Measurements from ENCODE around the gene UBXN4.
"Not testable (repeated sequence)": the region's sequence is repeated elsewhere in the genome, so short reads cannot be mapped to it uniquely, and the experiment has no call there.

The UBXN4 gene

GRCh38 chr2:135773319-135773718, 31.7 kb downstream of the UBXN4 start:
- DNase-seq, result no peak

GRCh38 chr2:135773917-135774316, 32.3 kb downstream of the UBXN4 start:
- DNase-seq, result no peak

- DNase-seq, result no peak
Observed at GRCh38 chr2:135775420-135775819, 33.8 kb downstream of the UBXN4 start.

- no peak for DNase-seq
Observed at GRCh38 chr2:135776367-135776766, 34.7 kb downstream of the UBXN4 start.

GRCh38 chr2:135782231-135782630, 40.6 kb downstream of the UBXN4 start:
- no peak for DNase-seq

- DNase-seq, result no peak
Observed at GRCh38 chr2:135783439-135783838, 41.8 kb downstream of the UBXN4 start.

GRCh38 chr2:135785032-135785431, 43.4 kb downstream of the UBXN4 start:
- no peak for DNase-seq

GRCh38 chr2:135786823-135787222, 45.2 kb downstream of the UBXN4 start:
- DNase-seq, result no peak

GRCh38 chr2:135790423-135790822, 48.8 kb downstream of the UBXN4 start:
- no peak for DNase-seq

- no peak for DNase-seq
Observed at GRCh38 chr2:135791418-135792190, 49.9 kb downstream of the UBXN4 start.

GRCh38 chr2:135792401-135793150, 50.9 kb downstream of the UBXN4 start:
- no peak for DNase-seq

- not testable (repeated sequence) for DNase-seq
Observed at GRCh38 chr2:135795641-135796040, 54.0 kb downstream of the UBXN4 start.

GRCh38 chr2:135796606-135797005, 55.0 kb downstream of the UBXN4 start:
- no peak for DNase-seq

- peak; percentile 49 for DNase-seq
Observed at GRCh38 chr2:135797497-135798274, 56.0 kb downstream of the UBXN4 start.

GRCh38 chr2:135798275-135798705, 56.6 kb downstream of the UBXN4 start:
- no peak for DNase-seq

- no peak for DNase-seq
Observed at GRCh38 chr2:135798762-135799161, 57.1 kb downstream of the UBXN4 start.

- no peak for DNase-seq
Observed at GRCh38 chr2:135799738-135800137, 58.1 kb downstream of the UBXN4 start.

- DNase-seq, result no peak
Observed at GRCh38 chr2:135800513-135801460, 59.1 kb downstream of the UBXN4 start.

- no peak for DNase-seq
Observed at GRCh38 chr2:135802350-135802749, 60.7 kb downstream of the UBXN4 start.

GRCh38 chr2:135803278-135803677, 61.6 kb downstream of the UBXN4 start:
- DNase-seq, result no peak

GRCh38 chr2:135807874-135808273, 66.2 kb downstream of the UBXN4 start:
- not testable (repeated sequence) for DNase-seq

- no peak for DNase-seq
Observed at GRCh38 chr2:135812907-135813511, 71.4 kb downstream of the UBXN4 start.

Measured in NK-92 treated with Interleukin-12 subunit alpha and Interleukin-12 subunit beta, amount 100 ng/mL, for 24 hours (cell line).